GM04504 (cell line): ENCODE results near the gene B4GALT5.

ENCODE experiments used
- DNase-seq: peaks from one replicate; pipeline ENCODE4 v3.0.0-alpha.2; 2012; ENCODE audit warnings: low read depth

Gene B4GALT5

DNA sequence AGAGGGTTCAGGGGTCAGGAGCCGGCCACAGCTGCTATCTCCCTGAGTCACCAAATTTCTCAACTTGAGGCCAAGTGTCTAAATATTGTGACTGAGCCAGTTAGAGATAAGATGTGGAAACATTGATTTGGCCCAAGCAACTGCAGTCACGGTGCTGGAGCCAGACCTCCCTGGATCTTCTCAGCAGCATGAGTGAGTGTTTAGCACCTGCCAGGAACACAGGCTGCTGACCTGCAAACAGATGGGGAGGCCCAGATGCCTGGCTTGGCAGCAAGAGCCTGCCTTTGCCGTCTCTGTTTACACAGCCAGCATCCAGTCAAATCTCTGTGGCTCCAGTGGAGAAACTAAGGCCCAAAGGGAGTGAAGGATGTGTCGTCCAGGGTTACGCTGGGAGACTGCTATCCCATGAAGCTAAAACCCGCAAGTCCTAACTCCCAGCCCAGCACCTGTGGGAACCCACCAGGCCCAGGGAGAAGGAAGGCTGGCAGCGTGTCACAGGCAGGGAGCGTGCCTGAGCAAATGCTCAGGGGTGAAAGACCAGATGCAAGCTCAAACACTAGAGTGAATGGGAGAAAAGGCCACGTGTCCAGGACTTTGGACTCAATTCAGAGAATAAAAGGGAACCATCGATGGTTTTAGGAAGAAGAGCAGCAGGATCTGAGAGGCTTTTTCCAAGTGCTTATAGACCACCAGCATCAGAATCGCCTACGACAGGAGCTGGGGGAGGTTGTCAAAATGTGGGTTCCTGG is 129.8 kb downstream of the B4GALT5 start:
- DNase-seq: no peak

DNA sequence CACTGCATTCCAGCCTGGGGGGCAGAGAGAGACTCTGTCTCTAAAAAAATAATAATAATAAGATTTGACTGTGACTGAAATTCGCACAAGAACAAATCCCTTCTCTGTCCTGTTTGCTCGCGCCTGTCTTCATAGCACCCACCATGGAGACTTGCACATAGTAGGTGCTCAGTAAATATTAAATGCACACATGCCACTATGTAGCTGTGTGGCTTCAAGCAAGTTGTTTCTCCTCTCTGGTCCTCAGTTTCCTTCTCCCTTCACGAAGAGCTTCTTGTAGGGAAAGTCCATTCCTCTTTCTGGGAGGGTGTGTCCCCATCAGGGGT is 130.4 kb downstream of the B4GALT5 start:
- DNase-seq: no peak
